A673 (cell line): ENCODE data around the gene ULK4. TPM values are rescaled to one million over a fixed set of nuclear protein-coding genes. Genes with fewer than 3 reads are reported as not detected.

Experiments used
- BruUV-seq: library from RNA; stranded (reverse); fragments of 400-500 nt; replicated peaks from 2 replicates; lab custom pipeline; 2021; lab: Mats Ljungman, UMichigan
- CTCF ChIA-PET: fragments of 300-600 bp; sonication (Branson Sonifier 250); formaldehyde crosslinking; loops from one replicate; lab custom pipeline; 2022; ENCODE audit warnings: antibody characterized with exemption; lab: Charles Lee
- POLR2A ChIA-PET: fragments of 300-600 bp; sonication (Branson Sonifier 250); formaldehyde crosslinking; loops from one replicate; lab custom pipeline; 2022; ENCODE audit warnings: antibody characterized with exemption; ENCODE audit not compliant: low non-redundant PET; lab: Charles Lee
- DNase-seq: peaks from one replicate; pipeline ENCODE4 v3.0.0-alpha.2; 2015; ENCODE audit warnings: low spot score
- H3K27ac ChIP-seq: fragments of 200-600 bp; sonication (generic); 2 replicates; pipeline ENCODE4 v1.5.1; 2016; ENCODE audit warnings: mixed run types, low read depth, mild to moderate bottlenecking, mixed read lengths, antibody characterized with exemption, low read length; ENCODE audit not compliant: poor library complexity, severe bottlenecking
- H3K27me3 ChIP-seq: fragments of 200-600 bp; sonication (generic); replicated peaks from 2 replicates; pipeline ENCODE4 v1.6.1; 2017; ENCODE audit warnings: mixed run types, low read depth, mild to moderate bottlenecking, mixed read lengths, antibody characterized with exemption, low read length; ENCODE audit not compliant: insufficient read depth, poor library complexity
- H3K36me3 ChIP-seq: fragments of 200-600 bp; sonication (generic); 2 replicates; pipeline ENCODE4 v1.6.1; 2016; ENCODE audit warnings: mixed run types, mild to moderate bottlenecking, mixed read lengths, antibody characterized with exemption, low read length; ENCODE audit not compliant: insufficient read depth, poor library complexity, severe bottlenecking
- H3K4me1 ChIP-seq: fragments of 200-600 bp; sonication (generic); 2 replicates; pipeline ENCODE4 v1.6.1; 2017; ENCODE audit warnings: mixed run types, mild to moderate bottlenecking, mixed read lengths, antibody characterized with exemption, low read length; ENCODE audit not compliant: insufficient read depth, poor library complexity, severe bottlenecking
- H3K4me3 ChIP-seq: fragments of 200-600 bp; sonication (generic); 2 replicates; pipeline ENCODE4 v1.5.1; 2016; ENCODE audit warnings: low read depth, mixed run types, mild to moderate bottlenecking, mixed read lengths, low read length; ENCODE audit not compliant: poor library complexity, severe bottlenecking
- H3K9me3 ChIP-seq: fragments of 200-600 bp; sonication (generic); 2 replicates; pipeline ENCODE4 v1.6.1; 2016; ENCODE audit warnings: mixed run types, low read depth, mild to moderate bottlenecking, mixed read lengths, antibody characterized with exemption, low read length; ENCODE audit not compliant: poor library complexity, severe bottlenecking
- CTCF ChIP-seq: fragments of 300-800, 200-600 bp; sonication (generic); conservative IDR thresholded peaks from 2 replicates; pipeline ENCODE4 v1.5.1; 2017; ENCODE audit warnings: low read depth, mild to moderate bottlenecking, antibody characterized with exemption, low read length, moderate library complexity, mixed read lengths
- EZH2 ChIP-seq: fragments of 200-600 bp; sonication (generic); IDR thresholded peaks from 2 replicates; pipeline ENCODE4 v1.6.1; 2017; ENCODE audit warnings: borderline replicate concordance, low read depth, mild to moderate bottlenecking, mixed read lengths, antibody characterized with exemption, low read length; ENCODE audit not compliant: poor library complexity, severe bottlenecking
- intact Hi-C: fragments of 100-400 bp; cut with micrococcal nuclease; formaldehyde crosslinking; loops from one replicate; pipeline ENCODE4 v1.10.0; 2022; ENCODE audit not compliant: unreplicated experiment
- total RNA-seq: library from RNA; stranded (reverse); gene quantifications from 2 replicates; pipeline ENCODE4 v1.2.3, GENCODE V29; 2021

Gene ULK4
- total RNA-seq, 1 experiment from 2014 or later: 7.4 TPM

GRCh38 chr3:41668379-41668778 is 293.5 kb downstream of the ULK4 start:
- no peaks in the 10 kb centered on the region for H3K27me3 ChIP-seq
- intact Hi-C loops: no loop called here
- no peak overlapping the region for H3K27ac ChIP-seq
- H3K36me3 ChIP-seq: no peaks in the 10 kb centered on the region
- H3K9me3 ChIP-seq: no peaks in the 10 kb centered on the region
- H3K4me1 ChIP-seq: no peaks in the 10 kb centered on the region
- DNase-seq: no peak
- no TSS peak for BruUV-seq
- ChIA-PET CTCF (no interaction called here), POLR2A (no interaction called here)
- H3K4me3 ChIP-seq: no peak overlapping the region
- TF ChIP-seq CTCF (no peak), EZH2 (no peak)

GRCh38 chr3:41662288-41662687 is 299.6 kb downstream of the ULK4 start:
- intact Hi-C loops: no loop called here
- Histone ChIP-seq H3K9me3 (no peaks in the 10 kb centered on the region), H3K4me3 (no peak overlapping the region), H3K4me1 (no peaks in the 10 kb centered on the region), H3K36me3 (no peaks in the 10 kb centered on the region), H3K27ac (no peak overlapping the region), H3K27me3 (no peaks in the 10 kb centered on the region)
- no TSS peak for BruUV-seq
- DNase-seq: no peak
- POLR2A ChIA-PET: no interaction called here
- TF ChIP-seq EZH2: no peak
- no peak for TF ChIP-seq CTCF
- CTCF ChIA-PET: no interaction called here

DNA sequence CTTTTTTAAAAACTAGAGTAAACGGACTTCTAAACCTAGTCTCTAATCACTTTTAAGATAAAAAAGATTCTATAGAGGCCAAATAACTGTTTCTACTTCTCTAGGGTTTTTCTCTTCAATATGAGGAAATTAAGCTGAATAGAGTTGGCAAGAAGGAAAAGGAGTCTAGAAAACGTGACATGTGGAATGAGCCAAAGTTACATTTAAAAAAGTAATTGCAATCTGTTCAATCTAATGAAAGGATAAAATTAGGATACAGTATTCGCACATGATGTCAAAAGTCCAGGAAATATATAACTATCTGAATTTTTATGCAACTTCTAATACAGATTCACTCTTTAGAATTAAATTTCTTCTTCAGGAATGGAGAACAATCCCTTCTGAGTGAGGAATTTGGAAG is 300.1 kb downstream of the ULK4 start:
- no peak for DNase-seq
- H3K4me3 ChIP-seq: no peak overlapping the region
- ChIA-PET POLR2A (no interaction called here), CTCF (no interaction called here)
- intact Hi-C loops: no loop called here
- no peaks in the 10 kb centered on the region for H3K27me3 ChIP-seq
- no peaks in the 10 kb centered on the region for H3K4me1 ChIP-seq
- TF ChIP-seq EZH2 (no peak), CTCF (no peak)
- H3K9me3 ChIP-seq: no peaks in the 10 kb centered on the region
- BruUV-seq: no TSS peak
- no peaks in the 10 kb centered on the region for H3K36me3 ChIP-seq
- no peak overlapping the region for H3K27ac ChIP-seq
